Adipose tissue (tissue), 3 donors: Measurements from ENCODE around the gene ZNF629. TPM values are rescaled to one million over a fixed set of nuclear protein-coding genes. Genes with fewer than 3 reads are reported as not detected.

ENCODE experiments used
- H3K27ac ChIP-seq: one replicate; pipeline ENCODE4 v1.5.1; 2013; ENCODE audit warnings: low read depth, low read length
- WGBS, 3 donors: extraction: QIAGEN DNeasy Blood & Tissue Kit; methylation state at CpG; one replicate each; pipeline ENCODE4 v1.1.7; 2013; 5-methylcytosine and 5-hydroxymethylcytosine counted together
- polyA plus RNA-seq, 3 donors: library from polyadenylated mRNA; stranded (reverse); fragments of 200-250 nt; gene quantifications; one replicate each; pipeline ENCODE4 v1.2.3, GENCODE V29; 2013
- donor health status: healthy with polysubstance abuse.
- donor health status: Bipolar disorder and iron deficiency.
- donor health status: healthy.

ZNF629 gene
- polyA plus RNA-seq, 3 donors, result 3.4 to 6.2 (median 5.6) TPM

DNA sequence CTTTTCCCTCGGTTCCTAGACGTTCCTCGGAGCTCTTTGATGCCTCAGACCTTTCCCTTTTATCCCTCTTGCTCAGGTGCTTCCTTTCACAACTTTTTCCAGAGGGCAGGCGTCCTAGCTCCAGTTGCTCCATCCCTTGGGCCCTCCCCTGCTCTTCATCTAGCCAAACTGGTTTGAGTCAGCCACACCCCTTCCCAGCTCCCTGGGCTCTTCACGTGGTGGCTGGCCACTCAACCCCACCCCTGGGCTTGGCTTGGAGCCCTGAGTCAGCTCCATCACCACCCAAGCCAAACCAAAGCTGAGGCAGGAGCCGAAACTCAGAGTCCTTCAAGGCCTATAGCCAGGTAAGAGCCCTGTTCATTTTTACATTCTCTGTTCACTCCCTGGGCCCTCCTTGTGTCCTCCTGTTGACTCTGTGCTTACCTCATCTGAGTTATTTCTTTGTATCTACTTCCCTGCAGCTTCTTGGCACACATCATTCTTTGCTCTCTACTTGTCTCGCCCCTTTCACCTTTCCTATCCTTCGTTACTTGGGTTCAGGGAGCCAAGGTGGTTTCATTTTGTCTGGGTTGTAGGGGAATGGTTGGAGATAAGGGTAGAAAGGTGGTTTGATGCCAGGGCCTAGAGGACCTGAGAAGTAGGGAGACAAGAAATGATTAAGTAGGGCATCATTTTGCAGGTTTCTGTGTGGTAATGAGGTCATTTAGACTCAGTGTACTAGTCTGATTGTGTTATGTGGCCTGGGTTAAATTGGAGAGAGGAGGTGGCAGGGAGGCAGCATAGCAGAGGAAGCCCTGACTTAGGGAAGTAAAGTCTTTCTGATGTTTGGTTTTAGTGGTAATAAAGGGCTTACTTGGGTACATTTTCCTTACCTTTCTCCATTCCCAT, 46.4 kb downstream of the ZNF629 start:
- WGBS, 3 donors, result 26 to 55% (median 48%) methylated on average over 8 of the region's 8 CpGs
- no peak overlapping the region for H3K27ac ChIP-seq

DNA sequence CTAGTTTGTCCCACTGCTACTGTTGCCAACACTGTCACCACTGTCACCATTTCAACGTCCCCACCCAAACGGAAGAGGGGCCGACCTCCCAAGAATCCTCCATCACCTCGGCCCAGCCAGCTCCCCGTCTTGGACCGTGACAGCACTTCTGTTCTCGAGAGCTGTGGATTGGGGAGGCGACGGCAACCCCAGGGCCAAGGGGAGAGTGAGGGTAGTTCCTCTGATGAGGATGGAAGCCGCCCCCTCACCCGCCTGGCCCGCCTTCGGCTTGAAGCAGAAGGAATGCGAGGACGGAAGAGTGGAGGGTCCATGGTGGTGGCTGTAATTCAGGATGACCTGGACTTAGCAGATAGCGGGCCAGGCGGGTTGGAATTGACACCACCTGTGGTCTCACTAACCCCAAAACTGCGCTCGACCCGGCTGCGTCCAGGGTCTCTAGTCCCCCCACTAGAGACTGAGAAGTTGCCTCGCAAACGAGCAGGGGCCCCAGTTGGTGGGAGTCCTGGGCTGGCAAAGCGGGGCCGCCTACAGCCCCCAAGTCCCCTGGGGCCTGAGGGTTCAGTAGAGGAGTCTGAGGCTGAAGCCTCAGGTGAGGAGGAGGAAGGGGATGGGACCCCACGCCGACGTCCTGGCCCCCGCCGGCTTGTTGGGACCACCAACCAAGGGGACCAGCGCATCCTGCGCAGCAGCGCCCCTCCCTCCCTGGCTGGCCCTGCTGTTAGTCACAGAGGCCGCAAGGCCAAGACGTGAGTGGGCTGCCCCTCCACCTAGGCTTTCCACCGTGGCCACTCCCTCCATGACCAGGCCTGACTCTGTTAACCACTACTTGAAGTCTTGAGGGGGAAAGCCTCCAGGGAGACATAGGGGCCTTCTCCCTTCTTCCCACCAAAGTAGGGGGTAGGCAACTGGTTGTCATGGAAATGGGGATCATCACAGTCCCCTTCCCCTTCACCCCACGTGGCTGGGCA, 47.7 kb downstream of the ZNF629 start:
- no peak overlapping the region for H3K27ac ChIP-seq
- WGBS, 3 donors, result 88 to 91% (median 88%) methylated on average over 37 of the region's 37 CpGs

DNA sequence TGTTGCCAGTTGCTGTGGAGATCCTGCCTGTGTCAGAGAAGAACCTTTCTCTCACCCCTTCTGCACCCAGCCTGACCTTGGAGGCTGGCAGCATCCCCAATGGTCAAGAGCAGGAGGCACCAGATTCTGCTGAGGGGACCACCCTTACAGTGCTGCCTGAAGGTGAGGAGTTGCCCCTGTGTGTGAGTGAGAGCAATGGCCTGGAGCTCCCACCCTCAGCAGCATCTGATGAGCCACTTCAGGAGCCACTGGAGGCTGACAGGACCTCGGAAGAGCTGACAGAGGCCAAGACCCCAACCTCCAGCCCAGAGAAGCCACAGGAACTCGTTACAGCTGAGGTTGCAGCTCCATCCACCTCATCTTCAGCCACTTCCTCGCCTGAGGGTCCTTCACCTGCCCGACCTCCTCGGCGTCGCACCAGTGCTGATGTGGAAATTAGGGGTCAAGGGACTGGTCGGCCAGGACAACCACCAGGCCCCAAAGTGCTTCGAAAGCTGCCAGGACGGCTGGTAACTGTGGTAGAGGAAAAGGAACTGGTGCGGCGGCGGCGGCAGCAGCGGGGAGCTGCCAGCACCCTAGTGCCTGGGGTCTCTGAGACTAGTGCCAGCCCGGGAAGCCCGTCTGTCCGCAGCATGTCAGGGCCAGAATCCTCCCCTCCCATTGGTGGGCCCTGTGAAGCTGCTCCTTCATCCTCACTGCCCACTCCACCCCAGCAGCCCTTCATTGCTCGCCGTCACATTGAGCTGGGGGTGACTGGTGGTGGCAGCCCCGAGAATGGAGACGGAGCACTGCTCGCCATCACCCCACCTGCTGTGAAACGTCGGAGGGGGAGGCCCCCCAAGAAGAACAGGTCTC, 49.0 kb downstream of the ZNF629 start:
- H3K27ac ChIP-seq, result no peak overlapping the region
- WGBS, 3 donors, result 93% methylated on average over 24 to 25 of the region's 25 CpGs

DNA sequence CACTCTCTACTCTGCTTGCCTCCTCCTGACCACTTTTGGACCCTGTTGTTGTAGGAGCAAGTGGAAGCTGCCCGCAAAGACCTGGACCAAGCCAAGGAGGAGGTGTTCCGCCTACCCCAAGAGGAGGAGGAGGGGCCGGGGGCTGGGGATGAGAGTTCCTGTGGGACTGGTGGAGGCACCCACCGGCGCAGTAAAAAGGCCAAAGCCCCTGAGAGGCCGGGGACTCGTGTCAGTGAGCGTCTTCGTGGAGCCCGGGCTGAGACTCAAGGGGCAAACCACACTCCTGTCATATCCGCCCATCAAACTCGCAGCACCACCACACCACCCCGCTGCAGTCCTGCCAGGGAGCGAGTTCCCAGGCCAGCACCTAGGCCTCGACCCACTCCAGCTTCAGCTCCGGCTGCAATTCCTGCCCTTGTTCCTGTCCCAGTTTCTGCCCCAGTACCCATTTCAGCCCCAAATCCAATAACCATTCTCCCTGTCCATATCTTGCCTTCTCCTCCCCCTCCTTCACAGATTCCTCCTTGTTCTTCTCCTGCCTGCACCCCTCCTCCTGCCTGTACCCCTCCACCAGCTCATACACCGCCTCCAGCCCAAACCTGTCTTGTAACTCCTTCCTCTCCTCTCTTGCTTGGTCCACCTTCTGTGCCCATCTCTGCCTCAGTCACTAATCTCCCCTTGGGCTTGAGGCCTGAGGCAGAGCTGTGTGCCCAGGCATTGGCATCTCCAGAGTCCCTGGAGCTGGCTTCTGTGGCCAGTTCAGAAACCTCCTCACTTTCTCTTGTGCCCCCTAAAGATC, 49.8 kb downstream of the ZNF629 start:
- WGBS, 3 donors, result 93 to 95% (median 95%) methylated on average over 12 to 17 of the region's 17 CpGs
- no peak overlapping the region for H3K27ac ChIP-seq

DNA sequence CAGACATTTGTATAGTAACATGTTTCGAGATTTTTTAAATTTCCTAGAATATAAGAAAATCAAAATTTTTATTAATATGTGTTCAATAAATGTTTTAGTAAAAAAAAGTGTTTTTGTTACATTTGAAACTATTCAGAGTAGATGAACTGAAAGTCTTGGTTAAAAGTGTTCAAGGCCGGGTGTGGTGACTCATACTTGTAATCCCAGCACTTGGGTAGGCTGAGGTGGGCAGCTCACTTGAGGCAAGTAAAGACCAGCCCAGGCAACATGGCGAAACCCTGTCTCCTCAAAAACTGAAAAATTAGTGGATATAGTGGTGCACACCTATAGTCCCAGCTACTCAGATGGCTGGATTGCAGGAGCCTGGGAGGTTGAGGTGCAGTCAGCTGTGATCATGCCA, 55.6 kb downstream of the ZNF629 start:
- 94 to 95% (median 95%) methylated on average over 3 of the region's 3 CpGs for WGBS, 3 donors

DNA sequence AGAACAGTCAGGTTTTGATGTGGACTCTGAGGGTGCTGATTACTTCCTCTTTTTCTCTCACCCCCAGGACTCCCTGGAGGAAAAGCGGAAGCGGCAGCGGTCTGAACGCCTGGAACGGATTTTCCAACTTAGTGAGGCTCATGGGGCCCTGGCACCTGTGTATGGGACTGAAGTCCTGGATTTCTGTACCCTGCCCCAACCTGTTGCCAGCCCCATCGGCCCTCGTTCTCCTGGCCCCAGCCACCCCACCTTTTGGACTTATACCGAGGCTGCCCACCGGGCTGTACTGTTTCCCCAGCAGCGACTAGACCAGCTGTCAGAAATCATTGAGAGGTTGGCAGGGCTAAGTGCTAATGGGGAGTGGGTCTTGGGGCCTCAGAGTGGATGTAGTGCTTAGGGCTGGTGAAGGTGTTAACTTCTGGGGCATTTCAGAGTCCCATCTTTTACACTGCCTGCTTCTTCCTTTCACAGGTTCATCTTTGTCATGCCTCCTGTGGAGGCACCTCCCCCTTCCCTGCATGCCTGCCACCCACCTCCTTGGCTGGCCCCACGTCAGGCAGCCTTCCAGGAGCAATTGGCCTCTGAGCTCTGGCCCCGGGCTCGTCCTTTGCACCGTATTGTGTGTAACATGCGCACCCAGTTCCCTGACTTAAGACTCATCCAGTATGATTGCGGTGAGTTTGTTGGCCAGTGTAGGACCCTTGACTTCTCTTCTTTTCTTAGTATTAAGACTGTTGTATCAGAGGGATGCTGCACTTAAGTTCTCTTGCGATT, 57.9 kb downstream of the ZNF629 start:
- WGBS, 3 donors, result 72 to 90% (median 74%) methylated on average over 17 of the region's 17 CpGs
- H3K27ac ChIP-seq, result no peak overlapping the region

More for the DNA sequence above, 55.6 kb downstream of the ZNF629 start:
- H3K27ac ChIP-seq, result no peak overlapping the region

Other genes with a start within 250 kb of the ZNF629 start
- gene ZNF764, start 228.8 kb downstream of the ZNF629 start, polyA plus RNA-seq, result 1 to 10 TPM; 3.0 to 4.8 (median 3.8) TPM
- 10 to 100 TPM in 1 of 3 donors, 1 to 10 TPM in 2; 8.7 to 21.9 (median 9.7) TPM for gene ZNF688, start 215.5 kb downstream of the ZNF629 start, polyA plus RNA-seq
- gene ZNF785, start 201.5 kb downstream of the ZNF629 start, polyA plus RNA-seq, result 1 to 10 TPM; 3.8 to 5.7 (median 4.4) TPM
- gene ZNF689, start 176.8 kb downstream of the ZNF629 start, polyA plus RNA-seq, result 1 to 10 TPM; 3.7 to 4.2 (median 4.2) TPM
- 10 to 100 TPM; 27.8 to 54.7 (median 30.6) TPM for gene PRR14, start 136.2 kb downstream of the ZNF629 start, polyA plus RNA-seq
- gene FBRS, start 128.8 kb downstream of the ZNF629 start, polyA plus RNA-seq, result 10 to 100 TPM; 17.0 to 32.2 (median 32.1) TPM
- 10 to 100 TPM in 2 of 3 donors, 1 to 10 TPM in 1; 7.3 to 16.8 (median 16.5) TPM for gene SRCAP, start 88.0 kb downstream of the ZNF629 start, polyA plus RNA-seq
- 10 to 100 TPM; 11.8 to 22.0 (median 15.2) TPM for gene PHKG2, start 38.8 kb downstream of the ZNF629 start, polyA plus RNA-seq
- 1 to 10 TPM; 1.5 to 3.8 (median 1.6) TPM for gene CFAP119, start 25.1 kb downstream of the ZNF629 start, polyA plus RNA-seq
- gene RNF40, start 24.9 kb downstream of the ZNF629 start, polyA plus RNA-seq, result 10 to 100 TPM; 26.3 to 65.7 (median 39.7) TPM
- 10 to 100 TPM; 11.8 to 52.1 (median 22.0) TPM for gene BCL7C, start 106.9 kb upstream of the ZNF629 start, polyA plus RNA-seq
- 1 to 10 TPM; 1.9 to 9.2 (median 5.8) TPM for gene CTF1, start 109.4 kb upstream of the ZNF629 start, polyA plus RNA-seq
- gene FBXL19, start 136.4 kb upstream of the ZNF629 start, polyA plus RNA-seq, result 1 to 10 TPM; 3.6 to 9.1 (median 5.3) TPM
- gene ORAI3, start 161.9 kb upstream of the ZNF629 start, polyA plus RNA-seq, result 10 to 100 TPM; 11.3 to 16.3 (median 14.6) TPM
- gene SETD1A, start 170.5 kb upstream of the ZNF629 start, polyA plus RNA-seq, result 10 to 100 TPM in 2 of 3 donors, 1 to 10 TPM in 1; 5.1 to 13.0 (median 10.8) TPM
- 10 to 100 TPM; 23.3 to 31.2 (median 26.8) TPM for gene HSD3B7, start 198.0 kb upstream of the ZNF629 start, polyA plus RNA-seq
- under 1 TPM; 0.11 to 0.98 (median 0.18) TPM for gene STX1B, start 223.4 kb upstream of the ZNF629 start, polyA plus RNA-seq
- 10 to 100 TPM; 31.8 to 83.0 (median 66.8) TPM for gene STX4, start 246.4 kb upstream of the ZNF629 start, polyA plus RNA-seq